Activated CD4-positive, alpha-beta T cell treated with anti-CD3 and anti-CD28 coated beads for 36 hours (primary cell): ENCODE data around the gene RNASE7. TPM values are rescaled to one million over a fixed set of nuclear protein-coding genes. Genes with fewer than 3 reads are reported as not detected.
"Not testable (repeated sequence)": the region's sequence is repeated elsewhere in the genome, so short reads cannot be mapped to it uniquely, and the experiment has no call there.

ENCODE experiments used
- ATAC-seq: fragments of 200-7000 bp; cut with Tn5 transposase; one replicate; pipeline ENCODE4 v1.10.0; 2021; ENCODE audit warnings: mild to moderate bottlenecking, moderate library complexity
- CTCF ChIA-PET: fragments of 350-600 bp; sonication (Branson Sonifier 250); formaldehyde crosslinking; loops from one replicate; lab custom pipeline; 2021; ENCODE audit warnings: antibody characterized with exemption; lab: Charles Lee
- POLR2A ChIA-PET: fragments of 350-600 bp; sonication (Branson Sonifier 250); formaldehyde crosslinking; loops from one replicate; lab custom pipeline; 2021; ENCODE audit warnings: antibody characterized with exemption, inconsistent platforms; lab: Charles Lee
- DNase-seq: peaks from one replicate; pipeline ENCODE4 v3.0.0-alpha.2; 2020
- H3K27ac Mint-ChIP-seq: one replicate; pipeline ENCODE4 v1.8.0; 2021; ENCODE audit warnings: mixed read lengths
- H3K27me3 Mint-ChIP-seq: one replicate; pipeline ENCODE4 v1.8.0; 2021; ENCODE audit warnings: mixed read lengths
- H3K36me3 Mint-ChIP-seq: one replicate; pipeline ENCODE4 v1.8.0; 2021; ENCODE audit warnings: low read depth, mixed read lengths
- H3K4me1 Mint-ChIP-seq: one replicate; pipeline ENCODE4 v1.8.0; 2021; ENCODE audit warnings: mixed read lengths
- H3K4me3 Mint-ChIP-seq: one replicate; pipeline ENCODE4 v1.8.0; 2021; ENCODE audit warnings: mild to moderate bottlenecking, moderate library complexity, mixed read lengths
- H3K9me3 Mint-ChIP-seq: one replicate; pipeline ENCODE4 v1.8.0; 2021; ENCODE audit warnings: low read depth, mixed read lengths
- intact Hi-C, 2 experiments: fragments of 100-400 bp; cut with DNase I in 1 of 2; cut with micrococcal nuclease in 1 of 2; formaldehyde crosslinking; loops; one replicate each; pipeline versions ENCODE4 v1.14.2 to v1.15.1; 2022 to 2024; cut with DNase I, micrococcal nuclease
- total RNA-seq, 2 experiments: library from RNA; stranded (reverse); gene quantifications; one replicate each; pipeline ENCODE4 v1.2.3, GENCODE V29; 2021

RNASE7 gene
- total RNA-seq, 2 experiments from 2014 or later, result not detected

DNA sequence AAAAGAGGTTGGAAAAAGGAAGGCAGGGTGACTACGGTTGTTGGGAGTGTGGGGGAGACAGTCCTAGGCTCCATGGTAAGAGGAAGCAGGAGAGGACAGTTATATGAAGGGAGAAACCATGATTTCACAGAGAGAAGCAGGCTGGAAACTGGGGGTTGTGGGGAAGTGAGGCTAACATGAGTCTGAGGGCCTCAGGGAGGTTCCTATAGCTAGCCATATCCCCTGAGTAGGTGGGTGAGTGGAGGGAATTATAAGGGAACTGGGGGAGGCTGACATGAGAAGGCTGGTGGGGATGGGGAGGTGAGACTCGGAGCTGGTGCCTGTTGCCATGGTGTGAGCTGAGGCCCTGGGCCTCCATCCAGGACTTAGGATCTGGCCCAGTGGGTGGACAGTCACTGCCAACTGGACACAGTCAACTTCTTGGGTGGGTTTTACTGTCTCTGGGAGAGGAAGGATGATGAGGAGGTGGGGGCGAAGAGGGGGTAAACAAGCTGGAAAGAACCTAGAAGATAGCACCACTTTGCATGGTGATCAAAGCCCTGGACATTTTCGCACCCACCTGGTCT is 8.9 kb upstream of the RNASE7 start:
- Mint-ChIP-seq H3K27me3 (no peaks in the 10 kb centered on the region), H3K36me3 (no peaks in the 10 kb centered on the region), H3K9me3 (no peaks in the 10 kb centered on the region), H3K4me1 (no peaks in the 10 kb centered on the region), H3K4me3 (no peak overlapping the region), H3K27ac (no peak overlapping the region)
- intact Hi-C loops, result no loop called here
- POLR2A ChIA-PET, result no interaction called here
- DNase-seq (no peak), ATAC-seq (no peak)
- CTCF ChIA-PET, result interaction anchor here (0.6 to 3.1 kb wide), 7 partner anchors 8 to 564 kb away, joined by 3 to 22 read pairs (median 4); no protein-coding TSS in a partner anchor

DNA sequence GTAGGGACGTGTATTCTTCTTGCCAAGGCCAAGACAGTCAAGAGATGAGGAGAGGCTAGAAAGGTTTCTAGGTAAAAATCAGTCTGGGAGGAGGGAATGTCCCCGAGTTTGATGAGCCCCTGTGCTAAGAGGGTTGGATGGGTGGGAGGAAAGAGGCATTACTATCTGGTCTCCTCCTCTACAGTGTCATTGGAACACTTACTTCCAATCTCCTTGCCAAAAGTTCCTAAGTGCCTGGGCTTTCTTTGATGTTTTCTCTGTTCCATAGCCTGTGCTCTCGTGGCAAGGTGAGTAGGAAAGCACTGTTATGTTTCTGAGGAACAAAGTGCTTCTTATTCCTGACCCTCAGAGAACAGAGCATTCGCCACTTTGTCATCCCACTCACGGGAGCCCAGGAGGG is 7.5 kb upstream of the RNASE7 start, which contains the start of gene RNASE13:
Gene RNASE13 (minus strand): TSS at position 101 of the 400 bp plus-strand sequence. CDS start 519 bp downstream, outside the sequence.
- Mint-ChIP-seq H3K4me3 (no peak within 1 kb of the TSS), H3K36me3 (no peaks in the 10 kb centered on the region), H3K27me3 (no peaks in the 10 kb centered on the region), H3K9me3 (no peaks in the 10 kb centered on the region), H3K27ac (no peak within 1 kb of the TSS), H3K4me1 (no peaks in the 10 kb centered on the region)
- ATAC-seq (no peak), DNase-seq (no peak)
- CTCF ChIA-PET, result interaction anchor here (1.3 to 3.0 kb wide), 3 partner anchors 13 to 58 kb away, joined by 3 to 17 read pairs (median 8); no protein-coding TSS in a partner anchor
- intact Hi-C loops, result no loop called here
- POLR2A ChIA-PET, result interaction anchor here (0.6 kb wide), 1 partner anchor 64 kb away, joined by 5 read pairs; no protein-coding TSS in a partner anchor

GRCh38 chr14:21036751-21037150 is 5.4 kb upstream of the RNASE7 start:
- Mint-ChIP-seq H3K27ac (no peak overlapping the region), H3K27me3 (no peaks in the 10 kb centered on the region), H3K36me3 (no peaks in the 10 kb centered on the region), H3K4me1 (no peaks in the 10 kb centered on the region), H3K9me3 (no peaks in the 10 kb centered on the region), H3K4me3 (no peak overlapping the region)
- ATAC-seq, result peak; percentile 47
- intact Hi-C loops, result loop anchor here in 1 of 2 experiments (1.0 kb wide), 1 partner anchor 21 kb away; no protein-coding TSS in a partner anchor
- ChIA-PET POLR2A (interaction anchor here (0.6 kb wide), 2 partner anchors 9 to 450 kb away, joined by 3 read pairs; no protein-coding TSS in a partner anchor), CTCF (interaction anchor here (1.2 to 3.0 kb wide), 3 partner anchors 22 to 28 kb away, joined by 3 to 17 read pairs (median 3); no protein-coding TSS in a partner anchor)
- peak; percentile 11 for DNase-seq

- Mint-ChIP-seq H3K27me3 (no peaks in the 10 kb centered on the region), H3K4me3 (no peak overlapping the region), H3K9me3 (no peaks in the 10 kb centered on the region), H3K4me1 (no peaks in the 10 kb centered on the region), H3K36me3 (no peaks in the 10 kb centered on the region), H3K27ac (no peak overlapping the region)
- ATAC-seq (no peak), DNase-seq (no peak)
- intact Hi-C loops, result no loop called here
- CTCF ChIA-PET, result interaction anchor here (0.8 to 1.2 kb wide), 3 partner anchors 22 to 66 kb away, joined by 3 to 4 read pairs (median 4); no protein-coding TSS in a partner anchor
- POLR2A ChIA-PET, result interaction anchor here (0.6 kb wide), 1 partner anchor 10 kb away, joined by 3 read pairs; no protein-coding TSS in a partner anchor
Observed at GRCh38 chr14:21037156-21037555, 5.0 kb upstream of the RNASE7 start.

- DNase-seq, result no peak
- H3K9me3 Mint-ChIP-seq, result no peaks in the 10 kb centered on the region
- ATAC-seq, result no peak
- ChIA-PET CTCF (interaction anchor here (2.4 to 3.9 kb wide), 3 partner anchors 11 to 26 kb away, joined by 12 to 84 read pairs (median 16); no protein-coding TSS in a partner anchor), POLR2A (no interaction called here)
- H3K27me3 Mint-ChIP-seq, result peaks cover 5% of the 10 kb centered on the region
- no peaks in the 10 kb centered on the region for H3K4me1 Mint-ChIP-seq
- H3K36me3 Mint-ChIP-seq, result no peaks in the 10 kb centered on the region
- H3K27ac Mint-ChIP-seq, result no peak overlapping the region
- intact Hi-C loops, result no loop called here
- no peak overlapping the region for H3K4me3 Mint-ChIP-seq
Observed at GRCh38 chr14:21038441-21039422, 3.4 kb upstream of the RNASE7 start.

DNA sequence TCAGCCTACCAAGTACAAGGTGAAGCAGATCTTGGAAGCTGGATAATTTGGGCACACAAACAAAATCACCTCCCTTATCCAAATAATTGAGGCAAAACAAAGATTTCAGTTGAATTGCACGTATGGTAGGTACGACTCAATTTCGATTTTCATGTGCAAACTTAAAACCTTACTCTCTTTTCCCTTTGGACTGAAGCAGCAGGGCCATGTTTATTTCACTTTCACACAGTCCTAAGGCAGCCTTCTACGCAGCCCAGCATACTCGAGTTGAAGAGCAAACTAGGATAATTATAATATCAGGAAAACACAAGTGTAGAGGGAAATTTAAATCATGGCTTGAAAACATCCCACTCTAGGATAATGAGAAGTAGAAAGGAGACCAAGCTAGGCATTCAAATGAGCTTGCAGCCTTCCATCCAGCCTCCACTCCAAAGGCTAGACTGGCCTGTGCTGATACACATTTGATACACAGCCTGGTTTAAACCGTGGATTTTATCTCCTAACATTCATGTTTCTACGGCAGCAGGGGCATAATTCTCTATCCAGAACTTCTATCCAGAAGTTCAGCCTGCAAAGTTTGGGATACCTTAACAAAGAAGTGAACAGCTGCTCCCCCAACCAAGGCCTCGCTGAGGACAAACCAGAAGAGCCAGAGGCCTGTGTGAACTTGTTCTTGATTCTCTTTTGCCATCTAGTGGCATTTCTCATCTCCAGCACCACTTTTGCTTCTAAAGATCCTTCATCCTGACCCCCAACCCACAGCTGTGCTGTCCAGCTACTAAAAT is 2.4 kb upstream of the RNASE7 start:
- H3K36me3 Mint-ChIP-seq, result no peaks in the 10 kb centered on the region
- H3K27ac Mint-ChIP-seq, result no peak overlapping the region
- no peaks in the 10 kb centered on the region for H3K9me3 Mint-ChIP-seq
- ChIA-PET CTCF (interaction anchor here (0.6 to 3.9 kb wide), 15 partner anchors 10 to 68 kb away, joined by 3 to 84 read pairs (median 4); no protein-coding TSS in a partner anchor), POLR2A (interaction anchor here (0.6 kb wide), 1 partner anchor 26 kb away, joined by 7 read pairs; no protein-coding TSS in a partner anchor)
- peaks cover 6% of the 10 kb centered on the region for H3K4me1 Mint-ChIP-seq
- peaks cover 5% of the 10 kb centered on the region for H3K27me3 Mint-ChIP-seq
- intact Hi-C loops, result loop anchor here (1.0 to 2.0 kb wide), 2 partner anchors 25 to 183 kb away; no protein-coding TSS in a partner anchor
- H3K4me3 Mint-ChIP-seq, result no peak overlapping the region
- ATAC-seq (peak; percentile 75), DNase-seq (peak; percentile 29)

DNA sequence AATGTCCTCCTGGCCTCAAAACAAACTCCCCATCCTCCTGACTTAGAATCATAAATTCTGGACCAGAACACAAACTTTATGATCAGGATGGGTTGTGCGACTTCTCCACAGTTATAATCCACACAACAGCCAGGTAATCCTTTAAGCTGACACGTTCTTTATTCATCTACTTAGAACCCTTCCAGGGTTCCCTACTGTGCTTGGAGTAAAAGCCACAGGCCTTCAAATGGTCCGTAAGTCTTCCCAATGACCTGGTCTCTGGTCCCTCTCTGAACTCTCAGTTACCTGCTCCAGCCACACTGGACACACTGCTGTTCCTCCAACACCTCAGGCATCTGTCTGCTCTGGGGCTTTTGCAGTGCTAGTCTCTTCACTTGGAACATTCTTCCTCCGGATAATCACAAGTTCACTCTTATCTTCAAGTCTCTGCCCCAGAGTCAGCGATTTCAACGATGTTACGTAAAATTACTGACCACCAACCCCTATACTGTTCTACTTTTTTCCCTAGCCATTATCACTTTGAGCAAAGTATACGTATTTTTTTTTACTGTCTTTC is 1.7 kb upstream of the RNASE7 start:
- peaks cover 5% of the 10 kb centered on the region for H3K27me3 Mint-ChIP-seq
- POLR2A ChIA-PET, result interaction anchor here (0.6 kb wide), 1 partner anchor 26 kb away, joined by 7 read pairs; no protein-coding TSS in a partner anchor
- DNase-seq, result no peak
- no peaks in the 10 kb centered on the region for H3K9me3 Mint-ChIP-seq
- CTCF ChIA-PET, result interaction anchor here (0.7 to 3.9 kb wide), 13 partner anchors 10 to 69 kb away, joined by 3 to 84 read pairs (median 5); no protein-coding TSS in a partner anchor
- H3K36me3 Mint-ChIP-seq, result no peaks in the 10 kb centered on the region
- no peak overlapping the region for H3K4me3 Mint-ChIP-seq
- ATAC-seq, result no peak
- H3K27ac Mint-ChIP-seq, result no peak overlapping the region
- intact Hi-C loops, result loop anchor here (1.0 to 2.0 kb wide), 2 partner anchors 26 to 184 kb away; no protein-coding TSS in a partner anchor
- peaks cover 6% of the 10 kb centered on the region for H3K4me1 Mint-ChIP-seq

GRCh38 chr14:21040941-21041340 is 1.2 kb upstream of the RNASE7 start:
- H3K36me3 Mint-ChIP-seq, H3K27ac Mint-ChIP-seq, H3K4me3 Mint-ChIP-seq, ATAC-seq, POLR2A ChIA-PET, H3K27me3 Mint-ChIP-seq, DNase-seq, H3K9me3 Mint-ChIP-seq, H3K4me1 Mint-ChIP-seq: not testable (repeated sequence)
- intact Hi-C loops, result loop anchor here (1.0 to 2.0 kb wide), 2 partner anchors 27 to 184 kb away; no protein-coding TSS in a partner anchor
- CTCF ChIA-PET, result interaction anchor here (0.8 to 3.9 kb wide), 8 partner anchors 8 to 168 kb away, joined by 3 to 84 read pairs (median 4); no protein-coding TSS in a partner anchor

GRCh38 chr14:21042918-21043317 is 756 bp downstream of the RNASE7 start:
- ATAC-seq (no peak), DNase-seq (no peak)
- ChIA-PET POLR2A (no interaction called here), CTCF (interaction anchor here (1.0 to 3.0 kb wide), 3 partner anchors 11 to 39 kb away, joined by 3 to 24 read pairs (median 6); no protein-coding TSS in a partner anchor)
- Mint-ChIP-seq H3K4me1 (peaks cover 6% of the 10 kb centered on the region), H3K36me3 (no peaks in the 10 kb centered on the region), H3K9me3 (no peaks in the 10 kb centered on the region), H3K27ac (no peak overlapping the region), H3K4me3 (no peak overlapping the region), H3K27me3 (peaks cover 5% of the 10 kb centered on the region)
- intact Hi-C loops, result no loop called here
